Measurements from ENCODE around the gene ODAD2.

The ODAD2 gene

DNA sequence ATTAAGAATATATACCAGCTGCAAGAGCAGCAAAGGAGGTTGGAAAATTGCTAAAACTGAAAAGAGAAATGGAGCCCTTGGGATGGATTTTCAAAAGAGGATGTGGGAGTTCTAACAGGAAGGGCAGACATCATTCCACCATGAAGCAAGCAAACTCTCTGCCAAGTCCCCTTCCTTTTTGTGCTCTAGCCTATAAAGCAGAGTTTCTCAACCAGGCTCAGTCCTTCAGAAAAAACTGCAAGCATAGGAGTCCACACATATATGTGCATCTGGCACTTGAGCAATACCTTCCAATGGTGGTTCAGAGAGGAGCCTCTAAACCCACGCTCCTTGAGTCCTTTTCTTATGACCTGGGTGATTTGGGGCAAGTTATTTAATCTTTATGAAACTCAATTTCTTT lies 154.7 kb downstream of the ODAD2 start:
- Histone ChIP-seq H3K27ac (replicated peaks) (no peak overlapping the region), H3K27me3 (ENCODE audit: insufficient read depth, poor library complexity, severe bottlenecking) (no peaks in the 10 kb centered on the region), H3K4me3 (replicated peaks; ENCODE audit: insufficient read depth, low read length) (no peak overlapping the region)
- TF ChIP-seq SPI1 (IDR thresholded peaks at IDR 0.05; ENCODE audit: borderline replicate concordance, low read depth) (peak; percentile 49; the same call in 1 of the 2 replicates), CTCF (IDR thresholded peaks at IDR 0.05; ENCODE audit: insufficient read depth, low read length) (no peak), REST (IDR thresholded peaks at IDR 0.05; ENCODE audit: insufficient replicate concordance, low read depth) (no peak), POLR2AphosphoS5 (IDR thresholded peaks at IDR 0.05; ENCODE audit: low read depth) (no peak), GABPA (IDR thresholded peaks at IDR 0.05; ENCODE audit: low read depth) (no peak)
- DNase-seq (ENCODE audit: low read depth in 1 of 2, low spot score in 1 of 2) = peak in 1 of 2 experiments; percentile 24

- Histone ChIP-seq H3K4me3 (replicated peaks; ENCODE audit: insufficient read depth, low read length) (no peak overlapping the region), H3K27ac (replicated peaks) (no peak overlapping the region), H3K27me3 (ENCODE audit: insufficient read depth, poor library complexity, severe bottlenecking) (no peaks in the 10 kb centered on the region)
- no peak for TF ChIP-seq REST (IDR thresholded peaks at IDR 0.05; ENCODE audit: insufficient replicate concordance, low read depth)
- DNase-seq (ENCODE audit: low read depth in 1 of 2, low spot score in 1 of 2) = no peak
Measured at GRCh38 chr10:27838901-27839300, 160.0 kb downstream of the ODAD2 start.

GRCh38 chr10:27838361-27838760 lies 160.5 kb downstream of the ODAD2 start:
- TF ChIP-seq CTCF (IDR thresholded peaks at IDR 0.05; ENCODE audit: insufficient read depth, low read length) = no peak
- TF ChIP-seq SPI1 (IDR thresholded peaks at IDR 0.05; ENCODE audit: borderline replicate concordance, low read depth) = no peak
- no peak for TF ChIP-seq REST (IDR thresholded peaks at IDR 0.05; ENCODE audit: insufficient replicate concordance, low read depth)
- TF ChIP-seq GABPA (IDR thresholded peaks at IDR 0.05; ENCODE audit: low read depth) = no peak
- no peak for TF ChIP-seq POLR2AphosphoS5 (IDR thresholded peaks at IDR 0.05; ENCODE audit: low read depth)

GRCh38 chr10:27834476-27834875 lies 164.4 kb downstream of the ODAD2 start:
- DNase-seq (ENCODE audit: low read depth in 1 of 2, low spot score in 1 of 2) = no peak
- TF ChIP-seq CTCF (IDR thresholded peaks at IDR 0.05; ENCODE audit: insufficient read depth, low read length) (no peak), GABPA (IDR thresholded peaks at IDR 0.05; ENCODE audit: low read depth) (no peak), REST (IDR thresholded peaks at IDR 0.05; ENCODE audit: insufficient replicate concordance, low read depth) (no peak), SPI1 (IDR thresholded peaks at IDR 0.05; ENCODE audit: borderline replicate concordance, low read depth) (no peak), POLR2AphosphoS5 (IDR thresholded peaks at IDR 0.05; ENCODE audit: low read depth) (no peak)
- Histone ChIP-seq H3K27ac (replicated peaks) (no peak overlapping the region), H3K27me3 (ENCODE audit: insufficient read depth, poor library complexity, severe bottlenecking) (no peaks in the 10 kb centered on the region), H3K4me3 (replicated peaks; ENCODE audit: insufficient read depth, low read length) (no peak overlapping the region)

More at GRCh38 chr10:27838361-27838760, 160.5 kb downstream of the ODAD2 start:
- Histone ChIP-seq H3K27me3 (ENCODE audit: insufficient read depth, poor library complexity, severe bottlenecking) (no peaks in the 10 kb centered on the region), H3K27ac (replicated peaks) (no peak overlapping the region), H3K4me3 (replicated peaks; ENCODE audit: insufficient read depth, low read length) (no peak overlapping the region)
- DNase-seq (ENCODE audit: low read depth in 1 of 2, low spot score in 1 of 2) = no peak
